Upper lobe of left lung (tissue), 6 donors: ENCODE data around the gene BACE2. TPM values are rescaled to one million over a fixed set of nuclear protein-coding genes. Genes with fewer than 3 reads are reported as not detected.

Source experiments
- ATAC-seq, 2 donors: fragments of 200-7000 bp; cut with Tn5 transposase; one replicate each; pipeline ENCODE4 v1.9.1; 2022; ENCODE audit warnings: mild to moderate bottlenecking in 2 of 2, moderate library complexity in 2 of 2; ENCODE audit not compliant: low FRiP score in 2 of 2
- DNase-seq, 2 donors: peaks; one replicate each; pipeline ENCODE4 v3.0.0-alpha.2; 2019 to 2020
- H3K27ac ChIP-seq, 4 donors: fragments of 200-600 bp; sonication (generic); one replicate each; pipeline ENCODE4 v1.5.1; 2016 to 2019
- H3K27me3 ChIP-seq, 4 donors: fragments of 200-600 bp; sonication (generic); one replicate each; pipeline ENCODE4 v1.5.1; 2017 to 2019
- H3K36me3 ChIP-seq, 4 donors: fragments of 200-600 bp; sonication (generic); one replicate each; pipeline ENCODE4 v1.5.1; 2016 to 2019
- H3K4me1 ChIP-seq, 4 donors: fragments of 200-600 bp; sonication (generic); one replicate each; pipeline ENCODE4 v1.5.1; 2018 to 2019
- H3K4me3 ChIP-seq, 4 donors: fragments of 200-600 bp; sonication (generic); one replicate each; pipeline ENCODE4 v1.5.1; 2017 to 2019; ENCODE audit warnings: mild to moderate bottlenecking in 2 of 4, moderate library complexity in 1 of 4
- H3K9me3 ChIP-seq, 4 donors: fragments of 200-600 bp; sonication (generic); one replicate each; pipeline ENCODE4 v1.5.1; 2018 to 2019
- CTCF ChIP-seq, 6 experiments: fragments of 450-650 bp in 4 of 6; fragments of 200-600 bp in 2 of 6; sonication (generic) in 2 of 6; IDR thresholded peaks; one replicate each; pipeline ENCODE4 v1.5.1; 2016 to 2019; ENCODE audit warnings: antibody characterized with exemption in 6 of 6
- EP300 ChIP-seq, 4 donors: sonication (generic); formaldehyde crosslinking; IDR thresholded peaks; one replicate each; pipeline ENCODE4 v1.5.1; 2017; ENCODE audit warnings: antibody characterized with exemption in 4 of 4, control low read depth in 2 of 4
- POLR2A ChIP-seq, 4 donors: fragments of 450-650 bp; IDR thresholded peaks; one replicate each; pipeline ENCODE4 v1.5.1; 2016 to 2017; ENCODE audit warnings: antibody characterized with exemption in 4 of 4, mild to moderate bottlenecking in 2 of 4
- POLR2AphosphoS5 ChIP-seq, 2 donors: sonication (generic); formaldehyde crosslinking; IDR thresholded peaks; one replicate each; pipeline ENCODE4 v1.5.1; 2017; ENCODE audit warnings: antibody characterized with exemption in 2 of 2
- WGBS, 2 donors: methylation state at CpG; one replicate each; pipeline ENCODE4 v1.1.5; 2017 to 2018; 5-methylcytosine and 5-hydroxymethylcytosine counted together
- total RNA-seq, 6 donors: library from RNA; depleted of rRNA in 4 of 6; stranded (reverse); fragments of >200 nt in 4 of 6; gene quantifications; one replicate each; pipeline versions ENCODE4 v1.1.0 to v1.2.1, GENCODE V29; 2016 to 2021
- donor health status: DM: no; HTN: no; CAD: no; lungs with moderate emphysema.
- donor health status: DM: no; HTN: yes; CAD: no; lungs with severe emphysema.

Gene BACE2
- total RNA-seq, 6 donors from 2014 or later: 15.1 to 43.0 (median 26.3) TPM

DNA sequence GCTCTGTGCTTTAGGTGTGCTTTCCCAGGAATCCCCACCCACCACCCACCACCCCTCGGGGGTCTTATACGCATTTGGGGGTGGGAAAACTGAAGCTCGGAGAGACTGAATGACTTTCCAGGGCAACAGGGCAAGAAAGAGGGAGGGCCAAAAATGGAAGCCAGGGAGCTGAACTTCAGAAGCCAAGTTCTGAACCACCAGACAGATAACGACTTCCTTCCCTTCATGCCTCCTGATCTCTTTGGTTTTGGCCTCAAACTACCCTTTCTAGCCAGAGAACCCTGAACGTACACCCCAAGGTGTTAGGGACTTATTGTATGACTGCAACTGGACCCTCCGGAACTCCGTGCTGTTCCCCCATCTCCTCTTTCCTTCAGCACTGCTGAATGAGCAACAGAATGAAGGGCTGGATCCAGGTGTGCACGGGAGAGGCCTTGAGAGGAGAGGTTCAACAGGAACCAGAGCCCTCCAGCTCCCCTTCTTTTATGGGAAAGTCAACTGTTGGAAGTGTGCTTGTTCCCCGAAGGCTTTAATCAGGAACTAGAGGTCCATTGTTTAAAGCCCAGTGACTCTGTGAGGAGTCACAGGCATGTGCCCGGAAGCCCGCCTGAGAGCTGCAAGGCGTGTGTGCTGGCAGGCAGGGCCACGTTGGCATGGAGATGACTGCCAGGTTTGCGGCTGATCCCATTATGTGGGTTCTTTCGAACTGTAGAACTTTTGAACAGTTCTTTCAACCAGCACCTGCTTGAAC lies 3.1 kb downstream of the BACE2 start:
- Histone ChIP-seq H3K9me3 (no peaks in the 10 kb centered on the region), H3K4me1 (peaks cover 0 to 28% (median 14%) of the 10 kb centered on the region in 4 donors), H3K4me3 (no peak overlapping the region), H3K36me3 (no peaks in the 10 kb centered on the region), H3K27ac (peak overlapping the region in 2 of 4 donors; percentile 13 to 46), H3K27me3 (no peaks in the 10 kb centered on the region)
- 63 to 74% methylated on average over 12 to 15 of the region's 15 CpGs for WGBS, 2 donors
- ATAC-seq (no peak), DNase-seq (peak; percentile 54 to 82)
- TF ChIP-seq EP300 (IDR thresholded peaks at IDR 0.05): peak in 1 of 4 donors; percentile 68
- TF ChIP-seq POLR2AphosphoS5 (IDR thresholded peaks at IDR 0.05): no peak
- no peak for TF ChIP-seq CTCF (IDR thresholded peaks at IDR 0.05)
- TF ChIP-seq POLR2A (IDR thresholded peaks at IDR 0.05): no peak

GRCh38 chr21:41175080-41175479 lies 7.1 kb downstream of the BACE2 start:
- DNase-seq: no peak
- peaks cover 0 to 11% (median 0%) of the 10 kb centered on the region in 4 donors for H3K4me1 ChIP-seq
- no peaks in the 10 kb centered on the region for H3K27me3 ChIP-seq
- H3K9me3 ChIP-seq: no peaks in the 10 kb centered on the region
- no peak overlapping the region for H3K4me3 ChIP-seq
- no peaks in the 10 kb centered on the region for H3K36me3 ChIP-seq
- WGBS, 2 donors: 82 to 88% methylated on average over 6 of the region's 6 CpGs
- no peak overlapping the region for H3K27ac ChIP-seq
- no peak for TF ChIP-seq POLR2A (IDR thresholded peaks at IDR 0.05)
- no peak for TF ChIP-seq POLR2AphosphoS5 (IDR thresholded peaks at IDR 0.05)
- no peak for TF ChIP-seq CTCF (IDR thresholded peaks at IDR 0.05)
- ATAC-seq: no peak

- TF ChIP-seq POLR2A (IDR thresholded peaks at IDR 0.05) (no peak), EP300 (IDR thresholded peaks at IDR 0.05) (no peak), POLR2AphosphoS5 (IDR thresholded peaks at IDR 0.05) (no peak), CTCF (IDR thresholded peaks at IDR 0.05) (no peak)
- DNase-seq (no peak), ATAC-seq (no peak)
- no peaks in the 10 kb centered on the region for H3K9me3 ChIP-seq
- no peaks in the 10 kb centered on the region for H3K36me3 ChIP-seq
- WGBS, 2 donors: 81 to 83% methylated on average over 3 of the region's 3 CpGs
- no peaks in the 10 kb centered on the region for H3K4me1 ChIP-seq
- no peaks in the 10 kb centered on the region for H3K27me3 ChIP-seq
- H3K27ac ChIP-seq: no peak overlapping the region
- H3K4me3 ChIP-seq: no peak overlapping the region
Observed at GRCh38 chr21:41176846-41177245, 8.9 kb downstream of the BACE2 start.

GRCh38 chr21:41180752-41181151 lies 12.8 kb downstream of the BACE2 start:
- Histone ChIP-seq H3K36me3 (no peaks in the 10 kb centered on the region), H3K27ac (no peak overlapping the region), H3K4me1 (peaks cover 0 to 7% (median 0%) of the 10 kb centered on the region in 4 donors), H3K27me3 (no peaks in the 10 kb centered on the region), H3K9me3 (no peaks in the 10 kb centered on the region), H3K4me3 (no peak overlapping the region)
- DNase-seq: no peak
- TF ChIP-seq EP300 (IDR thresholded peaks at IDR 0.05) (no peak), POLR2AphosphoS5 (IDR thresholded peaks at IDR 0.05) (no peak), CTCF (IDR thresholded peaks at IDR 0.05) (no peak), POLR2A (IDR thresholded peaks at IDR 0.05) (no peak)
- WGBS, 2 donors: 70 to 73% methylated on average over 4 of the region's 4 CpGs
- ATAC-seq: no peak

DNA sequence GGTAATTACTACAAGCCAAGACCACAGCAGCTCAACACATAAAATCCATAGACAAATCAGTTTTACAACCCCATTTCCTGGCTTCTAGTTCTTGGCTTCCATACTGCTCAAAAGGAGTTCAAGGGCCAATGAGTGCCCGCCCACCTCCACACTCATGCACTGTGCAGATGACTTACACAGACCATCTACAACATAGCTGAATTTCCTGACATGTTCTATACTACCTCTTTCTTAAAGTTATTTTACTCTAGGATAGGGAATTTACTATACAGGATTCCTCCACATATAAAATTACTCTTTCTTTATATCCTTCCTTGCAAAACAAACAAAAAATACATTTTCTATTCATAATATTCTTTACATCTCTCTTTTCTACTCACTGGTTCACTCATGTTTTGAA lies 14.6 kb downstream of the BACE2 start:
- Histone ChIP-seq H3K4me3 (no peak overlapping the region), H3K27ac (no peak overlapping the region), H3K9me3 (no peaks in the 10 kb centered on the region), H3K36me3 (no peaks in the 10 kb centered on the region), H3K27me3 (no peaks in the 10 kb centered on the region), H3K4me1 (peaks cover 0 to 7% (median 0%) of the 10 kb centered on the region in 4 donors)
- TF ChIP-seq EP300 (IDR thresholded peaks at IDR 0.05) (no peak), POLR2A (IDR thresholded peaks at IDR 0.05) (no peak), CTCF (IDR thresholded peaks at IDR 0.05) (no peak), POLR2AphosphoS5 (IDR thresholded peaks at IDR 0.05) (no peak)
- ATAC-seq (no peak), DNase-seq (no peak)
- 88 to 97% methylated on average over 1 of the region's 1 CpG for WGBS, 2 donors
